ENCODE data around the gene SERTAD2. TPM values are rescaled to one million over a fixed set of nuclear protein-coding genes. Genes with fewer than 3 reads are reported as not detected.

The SERTAD2 gene
- total RNA-seq, 1 experiment from 2014 or later, result 73.8 TPM

- no peak for DNase-seq
- H3K79me2 ChIP-seq (ENCODE audit: low read length), result no peaks in the 10 kb centered on the region
- H3K4me2 ChIP-seq (ENCODE audit: low read depth, low read length, poor library complexity, severe bottlenecking), result no peak overlapping the region
- no peak overlapping the region for H3K4me3 ChIP-seq (ENCODE audit: low read length)
- H3K9me2 ChIP-seq (replicated peaks; ENCODE audit: insufficient read depth, low read length), result no peaks in the 10 kb centered on the region
- H3K4me1 ChIP-seq (ENCODE audit: low read length), result peaks cover 11% of the 10 kb centered on the region
- no peaks in the 10 kb centered on the region for H3K9me3 ChIP-seq (ENCODE audit: low read length)
- H3K27me3 ChIP-seq (ENCODE audit: low read length), result no peaks in the 10 kb centered on the region
- H2AFZ ChIP-seq (ENCODE audit: low read length), result no peak overlapping the region
- H4K20me1 ChIP-seq (ENCODE audit: insufficient read depth, low read depth, low read length), result no peaks in the 10 kb centered on the region
- no peak overlapping the region for H3K9ac ChIP-seq (ENCODE audit: low read length)
- H3K36me3 ChIP-seq (ENCODE audit: insufficient read depth, low read length), result no peaks in the 10 kb centered on the region
- H3K27ac ChIP-seq (ENCODE audit: low read length), result no peak overlapping the region
These were observed 51.8 kb downstream of the SERTAD2 start for GRCh38 chr2:64601785-64602391.

GRCh38 chr2:64601034-64601754 is 52.5 kb downstream of the SERTAD2 start:
- no peaks in the 10 kb centered on the region for H3K27me3 ChIP-seq (ENCODE audit: low read length)
- no peaks in the 10 kb centered on the region for H3K79me2 ChIP-seq (ENCODE audit: low read length)
- no peaks in the 10 kb centered on the region for H3K9me2 ChIP-seq (replicated peaks; ENCODE audit: insufficient read depth, low read length)
- no peak for DNase-seq
- H3K4me1 ChIP-seq (ENCODE audit: low read length), result peaks cover 5% of the 10 kb centered on the region; the same call in 1 of the 2 replicates
- no peak overlapping the region for H2AFZ ChIP-seq (ENCODE audit: low read length)
- H4K20me1 ChIP-seq (ENCODE audit: insufficient read depth, low read depth, low read length), result no peaks in the 10 kb centered on the region
- H3K27ac ChIP-seq (ENCODE audit: low read length), result no peak overlapping the region
- no peaks in the 10 kb centered on the region for H3K9me3 ChIP-seq (ENCODE audit: low read length)
- no peak overlapping the region for H3K4me3 ChIP-seq (ENCODE audit: low read length)
- H3K36me3 ChIP-seq (ENCODE audit: insufficient read depth, low read length), result no peaks in the 10 kb centered on the region
- H3K9ac ChIP-seq (ENCODE audit: low read length), result no peak overlapping the region
- no peak overlapping the region for H3K4me2 ChIP-seq (ENCODE audit: low read depth, low read length, poor library complexity, severe bottlenecking)

GRCh38 chr2:64599469-64599868 is 54.2 kb downstream of the SERTAD2 start:
- Histone ChIP-seq H3K27ac (ENCODE audit: low read length) (no peak overlapping the region), H3K79me2 (ENCODE audit: low read length) (no peaks in the 10 kb centered on the region), H3K36me3 (ENCODE audit: insufficient read depth, low read length) (no peaks in the 10 kb centered on the region), H3K4me1 (ENCODE audit: low read length) (peaks cover 5% of the 10 kb centered on the region; the same call in 1 of the 2 replicates), H3K9me2 (replicated peaks; ENCODE audit: insufficient read depth, low read length) (no peaks in the 10 kb centered on the region), H3K4me2 (ENCODE audit: low read depth, low read length, poor library complexity, severe bottlenecking) (no peak overlapping the region), H3K4me3 (ENCODE audit: low read length) (no peak overlapping the region), H3K9me3 (ENCODE audit: low read length) (no peaks in the 10 kb centered on the region), H4K20me1 (ENCODE audit: insufficient read depth, low read depth, low read length) (no peaks in the 10 kb centered on the region), H3K9ac (ENCODE audit: low read length) (no peak overlapping the region), H3K27me3 (ENCODE audit: low read length) (no peaks in the 10 kb centered on the region), H2AFZ (ENCODE audit: low read length) (no peak overlapping the region)
- DNase-seq, result no peak

- no peak overlapping the region for H3K4me3 ChIP-seq (ENCODE audit: low read length)
- no peak overlapping the region for H2AFZ ChIP-seq (ENCODE audit: low read length)
- H3K9me2 ChIP-seq (replicated peaks; ENCODE audit: insufficient read depth, low read length), result no peaks in the 10 kb centered on the region
- H3K4me2 ChIP-seq (ENCODE audit: low read depth, low read length, poor library complexity, severe bottlenecking), result no peak overlapping the region
- peaks cover 7% of the 10 kb centered on the region; the same call in 1 of the 2 replicates for H3K36me3 ChIP-seq (ENCODE audit: insufficient read depth, low read length)
- no peak overlapping the region for H3K27ac ChIP-seq (ENCODE audit: low read length)
- no peaks in the 10 kb centered on the region for H3K9me3 ChIP-seq (ENCODE audit: low read length)
- H4K20me1 ChIP-seq (ENCODE audit: insufficient read depth, low read depth, low read length), result no peaks in the 10 kb centered on the region
- no peak overlapping the region for H3K9ac ChIP-seq (ENCODE audit: low read length)
- no peaks in the 10 kb centered on the region for H3K79me2 ChIP-seq (ENCODE audit: low read length)
- H3K4me1 ChIP-seq (ENCODE audit: low read length), result peaks cover 5% of the 10 kb centered on the region; the same call in 1 of the 2 replicates
- no peaks in the 10 kb centered on the region for H3K27me3 ChIP-seq (ENCODE audit: low read length)
- no peak for DNase-seq
These were observed 55.5 kb downstream of the SERTAD2 start for GRCh38 chr2:64598226-64598625.

GRCh38 chr2:64595397-64596176 is 58.1 kb downstream of the SERTAD2 start:
- no peak overlapping the region for H3K9ac ChIP-seq (ENCODE audit: low read length)
- no peaks in the 10 kb centered on the region for H3K9me3 ChIP-seq (ENCODE audit: low read length)
- H3K4me1 ChIP-seq (ENCODE audit: low read length), result peaks cover 5% of the 10 kb centered on the region; the same call in 1 of the 2 replicates
- H2AFZ ChIP-seq (ENCODE audit: low read length), result no peak overlapping the region
- H3K27me3 ChIP-seq (ENCODE audit: low read length), result no peaks in the 10 kb centered on the region
- no peaks in the 10 kb centered on the region for H4K20me1 ChIP-seq (ENCODE audit: insufficient read depth, low read depth, low read length)
- H3K27ac ChIP-seq (ENCODE audit: low read length), result no peak overlapping the region
- H3K79me2 ChIP-seq (ENCODE audit: low read length), result no peaks in the 10 kb centered on the region
- no peak overlapping the region for H3K4me3 ChIP-seq (ENCODE audit: low read length)
- DNase-seq, result no peak
- H3K9me2 ChIP-seq (replicated peaks; ENCODE audit: insufficient read depth, low read length), result no peaks in the 10 kb centered on the region
- peaks cover 32% of the 10 kb centered on the region for H3K36me3 ChIP-seq (ENCODE audit: insufficient read depth, low read length)
- no peak overlapping the region for H3K4me2 ChIP-seq (ENCODE audit: low read depth, low read length, poor library complexity, severe bottlenecking)

- no peak overlapping the region for H3K27ac ChIP-seq (ENCODE audit: low read length)
- no peak overlapping the region for H3K9ac ChIP-seq (ENCODE audit: low read length)
- H2AFZ ChIP-seq (ENCODE audit: low read length), result no peak overlapping the region
- H3K4me3 ChIP-seq (ENCODE audit: low read length), result no peak overlapping the region
- H4K20me1 ChIP-seq (ENCODE audit: insufficient read depth, low read depth, low read length), result no peaks in the 10 kb centered on the region
- peak; percentile 54 for DNase-seq
- no peak overlapping the region for H3K4me2 ChIP-seq (ENCODE audit: low read depth, low read length, poor library complexity, severe bottlenecking)
- no peaks in the 10 kb centered on the region for H3K27me3 ChIP-seq (ENCODE audit: low read length)
- H3K9me2 ChIP-seq (replicated peaks; ENCODE audit: insufficient read depth, low read length), result no peaks in the 10 kb centered on the region
- peaks cover 44% of the 10 kb centered on the region for H3K36me3 ChIP-seq (ENCODE audit: insufficient read depth, low read length)
- no peaks in the 10 kb centered on the region for H3K79me2 ChIP-seq (ENCODE audit: low read length)
- peaks cover 2% of the 10 kb centered on the region; the same call in 1 of the 2 replicates for H3K4me1 ChIP-seq (ENCODE audit: low read length)
- H3K9me3 ChIP-seq (ENCODE audit: low read length), result no peaks in the 10 kb centered on the region
These were observed 59.3 kb downstream of the SERTAD2 start for GRCh38 chr2:64594226-64594989.

GRCh38 chr2:64593035-64593655 is 60.6 kb downstream of the SERTAD2 start:
- Histone ChIP-seq H4K20me1 (ENCODE audit: insufficient read depth, low read depth, low read length) (no peaks in the 10 kb centered on the region), H3K36me3 (ENCODE audit: insufficient read depth, low read length) (peaks cover 56% of the 10 kb centered on the region), H3K4me3 (ENCODE audit: low read length) (no peak overlapping the region), H3K27ac (ENCODE audit: low read length) (no peak overlapping the region), H3K27me3 (ENCODE audit: low read length) (no peaks in the 10 kb centered on the region), H3K4me1 (ENCODE audit: low read length) (no peaks in the 10 kb centered on the region), H2AFZ (ENCODE audit: low read length) (no peak overlapping the region), H3K9ac (ENCODE audit: low read length) (no peak overlapping the region), H3K4me2 (ENCODE audit: low read depth, low read length, poor library complexity, severe bottlenecking) (no peak overlapping the region), H3K9me2 (replicated peaks; ENCODE audit: insufficient read depth, low read length) (no peaks in the 10 kb centered on the region), H3K79me2 (ENCODE audit: low read length) (peaks cover 4% of the 10 kb centered on the region), H3K9me3 (ENCODE audit: low read length) (no peaks in the 10 kb centered on the region)
- no peak for DNase-seq

All from Karpas-422 (cell line).